AG04449 (cell line): ENCODE data around the gene PDE4D.

Experiments
- CTCF ChIA-PET: fragments of 350-600 bp; formaldehyde crosslinking; extraction: SDS; loops from one replicate; lab custom pipeline; 2021; ENCODE audit warnings: antibody characterized with exemption; lab: Yijun Ruan, JAX
- POLR2A ChIA-PET: fragments of 400-600, 350-600 bp; formaldehyde crosslinking; extraction: SDS; loops from one replicate; lab custom pipeline; 2020; ENCODE audit warnings: antibody characterized with exemption, inconsistent platforms; lab: Yijun Ruan, JAX
- DNase-seq: peaks from one replicate; pipeline ENCODE4 v3.0.0-alpha.2; 2010; ENCODE audit warnings: low read depth, low spot score
- H3K4me3 ChIP-seq: 2 replicates; pipeline ENCODE4 v1.5.1; 2011; ENCODE audit warnings: low read depth, mild to moderate bottlenecking, control low read depth, low read length
- TF ChIP-seq, protein P1 (sequence below): IDR thresholded peaks from one replicate; pipeline ENCODE4 v1.5.1; 2011; ENCODE audit warnings: mild to moderate bottlenecking, moderate library complexity, low read length, control low read depth, inconsistent platforms; ENCODE audit not compliant: insufficient read depth; ENCODE audit errors: missing control alignments

PDE4D gene

DNA sequence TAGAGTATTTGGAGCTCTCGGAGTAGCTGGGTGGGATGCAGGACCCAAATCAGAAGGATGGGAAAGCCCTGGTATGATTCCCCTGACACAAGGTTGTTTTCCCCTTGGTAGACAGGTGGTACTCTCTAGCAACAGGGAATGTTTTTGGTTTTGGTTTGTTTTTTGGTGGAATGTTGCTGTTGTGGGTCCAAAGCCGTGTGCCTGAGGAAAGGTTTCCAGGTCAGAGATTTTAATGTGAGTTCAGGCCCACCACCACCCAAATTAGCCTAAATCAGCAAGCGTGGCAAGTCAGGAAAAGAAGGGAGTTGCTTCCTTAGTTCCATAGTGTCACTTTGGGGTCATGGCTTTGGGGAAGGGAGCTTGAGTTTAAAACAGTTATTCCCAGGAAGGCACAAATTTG lies 925.2 kb downstream of the PDE4D start:
- TF ChIP-seq, protein P1, sequence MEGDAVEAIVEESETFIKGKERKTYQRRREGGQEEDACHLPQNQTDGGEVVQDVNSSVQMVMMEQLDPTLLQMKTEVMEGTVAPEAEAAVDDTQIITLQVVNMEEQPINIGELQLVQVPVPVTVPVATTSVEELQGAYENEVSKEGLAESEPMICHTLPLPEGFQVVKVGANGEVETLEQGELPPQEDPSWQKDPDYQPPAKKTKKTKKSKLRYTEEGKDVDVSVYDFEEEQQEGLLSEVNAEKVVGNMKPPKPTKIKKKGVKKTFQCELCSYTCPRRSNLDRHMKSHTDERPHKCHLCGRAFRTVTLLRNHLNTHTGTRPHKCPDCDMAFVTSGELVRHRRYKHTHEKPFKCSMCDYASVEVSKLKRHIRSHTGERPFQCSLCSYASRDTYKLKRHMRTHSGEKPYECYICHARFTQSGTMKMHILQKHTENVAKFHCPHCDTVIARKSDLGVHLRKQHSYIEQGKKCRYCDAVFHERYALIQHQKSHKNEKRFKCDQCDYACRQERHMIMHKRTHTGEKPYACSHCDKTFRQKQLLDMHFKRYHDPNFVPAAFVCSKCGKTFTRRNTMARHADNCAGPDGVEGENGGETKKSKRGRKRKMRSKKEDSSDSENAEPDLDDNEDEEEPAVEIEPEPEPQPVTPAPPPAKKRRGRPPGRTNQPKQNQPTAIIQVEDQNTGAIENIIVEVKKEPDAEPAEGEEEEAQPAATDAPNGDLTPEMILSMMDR, result no peak
- DNase-seq, result no peak
- no peak overlapping the region for H3K4me3 ChIP-seq
- ChIA-PET POLR2A (no interaction called here), CTCF (interaction anchor here (0.6 to 1.2 kb wide), 3 partner anchors 75 to 82 kb away, joined by 3 to 5 read pairs (median 3); no protein-coding TSS in a partner anchor)

DNA sequence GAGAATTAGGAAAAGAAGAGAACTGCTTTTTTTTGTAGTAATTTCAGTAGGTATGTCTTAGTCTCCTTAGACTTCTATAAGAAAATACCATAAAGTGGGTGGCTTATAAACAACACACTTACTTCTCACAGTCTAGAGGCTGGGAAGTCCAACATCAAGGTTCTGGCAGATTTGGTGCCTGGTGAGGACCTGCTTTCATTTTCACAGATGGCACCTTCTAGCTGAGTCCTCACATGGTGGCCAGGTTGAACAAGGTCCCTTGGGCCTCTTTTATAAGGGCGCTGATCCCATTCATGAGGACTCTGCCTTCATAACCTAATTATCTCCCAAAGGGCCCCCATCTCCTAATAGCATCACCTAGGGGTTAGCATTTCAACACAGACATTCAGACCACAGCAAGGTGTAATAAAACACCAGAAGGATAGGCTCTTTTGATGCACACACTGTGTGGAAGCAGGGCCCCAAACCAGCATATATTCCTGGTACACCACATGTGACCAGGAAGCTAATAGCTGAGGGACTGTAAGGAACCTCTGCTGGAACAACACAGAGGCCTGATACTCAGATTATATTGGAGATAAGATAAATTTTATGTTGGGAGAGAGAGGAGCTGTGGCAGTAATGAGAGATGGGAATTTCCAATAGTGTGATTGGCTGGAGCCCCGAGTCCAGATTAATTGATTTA lies 925.8 kb downstream of the PDE4D start:
- CTCF ChIA-PET, result interaction anchor here (0.6 to 1.1 kb wide), 2 partner anchors 75 to 82 kb away, joined by 3 read pairs; no protein-coding TSS in a partner anchor
- H3K4me3 ChIP-seq, result no peak overlapping the region
- DNase-seq, result no peak
- TF ChIP-seq, protein P1, result no peak
- POLR2A ChIA-PET, result no interaction called here

DNA sequence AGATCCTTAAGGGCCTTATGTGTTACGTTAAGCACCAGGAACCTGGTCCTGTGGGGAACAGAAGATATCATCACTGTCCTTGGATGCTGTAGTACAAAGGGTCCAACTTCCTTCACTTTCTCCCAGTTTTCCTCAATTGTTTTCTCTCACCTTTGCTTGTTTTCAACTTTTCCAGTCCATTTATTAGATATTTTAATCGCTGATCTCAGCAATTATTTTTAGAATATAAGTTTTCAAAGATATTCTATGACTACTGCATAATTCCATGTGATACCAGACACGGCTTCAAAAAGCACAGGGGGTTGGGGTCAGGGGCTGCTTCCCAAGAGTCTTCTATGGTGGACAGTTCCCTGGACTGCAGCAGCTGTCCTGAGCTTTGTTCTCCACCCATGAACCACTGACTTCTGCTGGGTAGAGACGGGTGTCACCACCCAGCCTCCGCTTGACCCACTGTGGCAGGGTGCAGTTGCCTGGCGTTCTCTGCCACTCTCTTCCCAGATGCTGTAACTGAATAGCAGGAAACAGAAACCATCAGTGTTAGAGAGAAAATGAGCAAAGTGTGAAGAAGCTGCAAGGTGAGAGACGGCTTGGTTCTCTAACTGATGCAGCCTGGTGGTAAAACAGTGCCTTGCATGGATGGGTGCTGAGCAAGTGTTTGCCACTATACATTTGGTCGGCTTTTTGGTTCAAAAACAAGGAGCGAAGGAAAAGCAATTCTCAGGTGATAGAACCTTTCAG lies 927.7 kb downstream of the PDE4D start:
- ChIA-PET POLR2A (no interaction called here), CTCF (interaction anchor here (0.6 kb wide), 1 partner anchor 53 kb away, joined by 4 read pairs; no protein-coding TSS in a partner anchor)
- DNase-seq, result no peak
- no peak overlapping the region for H3K4me3 ChIP-seq
- TF ChIP-seq, protein P1, result no peak

DNA sequence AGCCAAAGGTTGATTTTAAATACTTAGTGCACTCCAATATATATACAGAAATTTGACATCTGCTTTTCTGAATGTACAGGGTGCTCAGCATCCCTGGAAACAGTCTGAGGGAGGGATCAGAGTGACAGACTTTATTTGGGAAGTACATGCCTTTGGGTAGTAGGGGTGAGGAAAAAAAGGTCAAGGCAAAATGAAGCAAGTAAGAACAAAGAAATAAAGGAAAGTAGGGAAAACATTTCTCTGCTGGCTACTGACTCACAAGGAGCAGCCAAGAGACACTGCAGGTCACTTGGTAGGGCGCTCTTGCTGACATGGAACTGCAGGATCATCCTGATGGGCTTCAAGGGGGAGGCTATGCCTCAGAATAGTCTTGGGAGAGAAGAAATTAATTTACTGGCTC lies 929.7 kb downstream of the PDE4D start:
- H3K4me3 ChIP-seq, result no peak overlapping the region
- ChIA-PET POLR2A (no interaction called here), CTCF (no interaction called here)
- DNase-seq, result no peak
- TF ChIP-seq, protein P1, result no peak

DNA sequence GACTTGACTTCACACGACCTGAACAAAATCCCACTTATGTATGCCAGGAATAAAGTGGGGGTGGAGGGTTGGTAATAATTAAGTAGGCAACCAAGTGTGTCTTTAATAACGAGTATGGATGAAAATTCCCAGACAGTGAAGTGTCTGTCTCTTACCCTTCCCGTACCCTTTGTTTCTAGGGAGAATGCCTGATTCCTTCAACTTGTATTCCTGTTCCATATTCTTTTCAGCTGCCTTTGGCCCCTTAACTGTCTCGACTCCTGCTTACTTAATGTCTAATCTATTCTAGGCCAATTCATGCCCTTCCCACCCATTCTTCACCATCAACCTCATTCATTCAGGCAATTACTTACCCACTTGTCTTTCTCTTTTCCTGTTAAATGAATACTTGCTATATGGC lies 930.2 kb downstream of the PDE4D start:
- no peak for DNase-seq
- ChIA-PET POLR2A (no interaction called here), CTCF (no interaction called here)
- TF ChIP-seq, protein P1, result no peak
- H3K4me3 ChIP-seq, result no peak overlapping the region

DNA sequence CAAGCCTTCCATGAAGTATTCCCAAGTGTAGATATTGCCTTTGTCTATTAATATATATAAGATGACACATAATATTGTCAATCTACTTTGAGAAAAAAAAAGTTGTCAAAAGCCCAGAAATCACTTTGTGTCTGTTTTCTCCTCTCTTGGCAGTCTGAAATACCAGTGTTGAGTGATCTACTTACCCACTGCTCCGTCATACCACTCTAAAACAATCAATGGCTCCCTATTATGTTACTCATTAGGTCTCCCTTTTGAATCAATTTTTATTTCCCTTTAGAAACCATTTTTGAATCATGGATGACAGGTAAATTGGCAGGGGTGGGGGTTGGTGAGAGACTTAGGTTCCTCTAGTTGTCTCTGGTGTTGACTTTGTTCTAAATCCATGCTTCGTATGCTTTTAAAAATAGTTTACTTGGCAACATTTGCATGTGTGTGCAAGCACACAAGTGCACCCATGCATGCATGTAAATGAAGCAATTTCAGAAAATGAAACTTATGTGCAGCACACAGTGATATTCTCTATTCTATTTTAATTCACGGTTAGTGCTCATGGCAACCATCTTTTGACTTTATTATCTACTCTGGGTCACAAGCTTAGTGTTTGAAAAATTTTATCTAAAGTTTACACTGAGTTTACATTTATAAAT lies 931.8 kb downstream of the PDE4D start:
- POLR2A ChIA-PET, result no interaction called here
- CTCF ChIA-PET, result no interaction called here
- TF ChIP-seq, protein P1, result no peak
- no peak overlapping the region for H3K4me3 ChIP-seq
- no peak for DNase-seq
